Measurements from ENCODE around the gene NT5DC1. TPM values are rescaled to one million over a fixed set of nuclear protein-coding genes. Genes with fewer than 3 reads are reported as not detected.

Gene NT5DC1
- total and polyA plus RNA-seq, 12 donors = 13.7 to 90.9 (median 36.3) TPM

GRCh38 chr6:116248577-116248976 is 147.9 kb downstream of the NT5DC1 start:
- TF ChIP-seq CTCF (IDR thresholded peaks at IDR 0.05) (no peak), POLR2A (IDR thresholded peaks at IDR 0.05) (no peak)
- H3K27me3 ChIP-seq = no peaks in the 10 kb centered on the region
- H3K4me1 ChIP-seq (replicated peaks in 1 of 2) = peaks cover 35 to 71% of the 10 kb centered on the region in 2 donors
- intact Hi-C loops (cut with DNase I) = no loop called here
- WGBS, 4 donors = 93 to 98% (median 96%) methylated on average over 2 of the region's 2 CpGs
- peak overlapping the region in 2 of 5 donors; percentile 31 to 43 for H3K27ac ChIP-seq
- no peaks in the 10 kb centered on the region for H3K9me3 ChIP-seq (replicated peaks in 1 of 3)
- H3K36me3 ChIP-seq (replicated peaks in 1 of 2) = no peaks in the 10 kb centered on the region
- H3K4me3 ChIP-seq = no peak overlapping the region
- no peak for DNase-seq

- peak in 1 of 7 donors; percentile 7 for DNase-seq
- TF ChIP-seq POLR2A (IDR thresholded peaks at IDR 0.05) (no peak), CTCF (IDR thresholded peaks at IDR 0.05) (no peak)
- Histone ChIP-seq H3K27me3 (no peaks in the 10 kb centered on the region), H3K36me3 (replicated peaks in 1 of 2) (no peaks in the 10 kb centered on the region), H3K4me1 (replicated peaks in 1 of 2) (peaks cover 42 to 79% of the 10 kb centered on the region in 2 donors), H3K9me3 (replicated peaks in 1 of 3) (no peaks in the 10 kb centered on the region), H3K27ac (peak overlapping the region in 2 of 5 donors; percentile 49 to 94), H3K4me3 (peak overlapping the region in 1 of 4 donors; percentile 96)
- WGBS, 4 donors = 65 to 78% (median 75%) methylated on average over 6 of the region's 6 CpGs
- intact Hi-C loops (cut with DNase I) = no loop called here
Measured at GRCh38 chr6:116251568-116252384, 151.1 kb downstream of the NT5DC1 start.

GRCh38 chr6:116253188-116253504 is 152.5 kb downstream of the NT5DC1 start:
- DNase-seq = no peak
- Histone ChIP-seq H3K4me1 (replicated peaks in 1 of 2) (peaks cover 42 to 68% of the 10 kb centered on the region in 2 donors), H3K36me3 (replicated peaks in 1 of 2) (no peaks in the 10 kb centered on the region), H3K27me3 (no peaks in the 10 kb centered on the region), H3K4me3 (peak overlapping the region; percentile 91 to 96 (median 95)), H3K9me3 (replicated peaks in 1 of 3) (no peaks in the 10 kb centered on the region), H3K27ac (peak overlapping the region in 4 of 5 donors; percentile 82 to 98 (median 90))
- 37 to 42% (median 39%) methylated on average over 11 of the region's 11 CpGs for WGBS, 4 donors
- TF ChIP-seq POLR2A (IDR thresholded peaks at IDR 0.05) (no peak), CTCF (IDR thresholded peaks at IDR 0.05) (no peak)
- intact Hi-C loops (cut with DNase I) = no loop called here

- intact Hi-C loops (cut with DNase I) = no loop called here
- peaks cover 42 to 63% of the 10 kb centered on the region in 2 donors for H3K4me1 ChIP-seq (replicated peaks in 1 of 2)
- TF ChIP-seq POLR2A (IDR thresholded peaks at IDR 0.05) (peak; percentile 90 to 96), CTCF (IDR thresholded peaks at IDR 0.05) (no peak)
- H3K27ac ChIP-seq = peak within 1 kb of the TSS; percentile 82 to 98 (median 87)
- DNase-seq = peak; percentile 95 to 99 (median 97)
- H3K36me3 ChIP-seq (replicated peaks in 1 of 2) = no peaks in the 10 kb centered on the region
- H3K27me3 ChIP-seq = no peaks in the 10 kb centered on the region
- 0 to 1% (median 1%) methylated on average over 31 to 53 of the region's 53 CpGs for WGBS, 4 donors
- no peaks in the 10 kb centered on the region for H3K9me3 ChIP-seq (replicated peaks in 1 of 3)
- peak within 1 kb of the TSS; percentile 91 to 96 (median 95) for H3K4me3 ChIP-seq
Measured at GRCh38 chr6:116253505-116254296, 153.0 kb downstream of the NT5DC1 start, which contains the start of gene TSPYL4. TSS of gene TSPYL4 (minus strand) at chr6:116254075. CDS start at chr6:116254008, 67 bp downstream.

All from adrenal gland (tissue), 12 donors.